Fibroblast of upper back skin (primary cell): ENCODE measurements around the gene ZNF737.
"Not testable (repeated sequence)": the region's sequence is repeated elsewhere in the genome, so short reads cannot be mapped to it uniquely, and the experiment has no call there.

Experiments
- DNase-seq: peaks from one replicate; pipeline ENCODE4 v3.0.0-alpha.2; 2013

The ZNF737 gene

DNA sequence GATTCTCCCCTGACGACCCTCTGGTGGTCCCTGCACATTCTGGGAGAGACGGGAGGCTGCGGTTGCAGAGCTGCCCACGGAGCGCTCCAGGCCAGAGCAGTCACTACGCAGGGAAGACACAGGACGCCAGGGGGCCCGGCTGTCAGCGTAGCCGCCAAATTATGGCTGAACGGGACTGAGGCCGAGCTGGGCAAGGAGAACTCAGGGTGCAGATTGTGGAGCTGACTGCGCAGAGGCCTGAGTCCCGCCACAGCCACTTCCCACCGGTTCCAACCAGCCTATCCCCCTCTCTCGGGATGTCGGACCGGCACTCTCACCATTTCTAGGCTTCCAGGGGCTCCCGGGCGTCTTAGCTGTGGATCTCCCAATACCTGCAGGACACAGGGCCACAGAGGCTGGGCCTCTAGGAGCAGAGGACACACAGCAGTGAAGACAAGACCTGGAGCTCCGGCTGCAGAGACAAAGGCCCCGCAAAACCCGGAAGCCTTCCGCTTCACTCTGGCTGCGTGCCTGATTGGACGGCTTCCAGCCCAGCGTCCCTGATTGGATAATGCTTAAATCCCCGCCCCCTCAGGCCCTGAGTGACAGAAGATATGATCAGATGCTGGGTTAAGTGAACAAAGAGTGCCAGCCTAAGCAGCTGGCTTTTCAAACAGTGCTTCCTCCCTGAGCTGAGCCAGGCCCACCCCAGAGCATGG is at the start of gene ZNF737:
ZNF737 (minus strand) TSS at position 461 of the 698 bp plus-strand sequence; CDS start at position 320, 141 bp downstream.
- peak; percentile 95 for DNase-seq

GRCh38 chr19:20614971-20615370 is 49.4 kb upstream of the ZNF737 start:
- not testable (repeated sequence) for DNase-seq

- no peak for DNase-seq
These were observed 47.2 kb upstream of the ZNF737 start for GRCh38 chr19:20612711-20613316.

- no peak for DNase-seq
These were observed 46.3 kb upstream of the ZNF737 start for GRCh38 chr19:20611866-20612265.

- DNase-seq = no peak
These were observed 42.4 kb upstream of the ZNF737 start for GRCh38 chr19:20607943-20608342.

- DNase-seq = no peak
These were observed 7.0 kb downstream of the ZNF737 start for GRCh38 chr19:20558571-20558970.

GRCh38 chr19:20558011-20558410 is 7.6 kb downstream of the ZNF737 start:
- DNase-seq = no peak

DNA sequence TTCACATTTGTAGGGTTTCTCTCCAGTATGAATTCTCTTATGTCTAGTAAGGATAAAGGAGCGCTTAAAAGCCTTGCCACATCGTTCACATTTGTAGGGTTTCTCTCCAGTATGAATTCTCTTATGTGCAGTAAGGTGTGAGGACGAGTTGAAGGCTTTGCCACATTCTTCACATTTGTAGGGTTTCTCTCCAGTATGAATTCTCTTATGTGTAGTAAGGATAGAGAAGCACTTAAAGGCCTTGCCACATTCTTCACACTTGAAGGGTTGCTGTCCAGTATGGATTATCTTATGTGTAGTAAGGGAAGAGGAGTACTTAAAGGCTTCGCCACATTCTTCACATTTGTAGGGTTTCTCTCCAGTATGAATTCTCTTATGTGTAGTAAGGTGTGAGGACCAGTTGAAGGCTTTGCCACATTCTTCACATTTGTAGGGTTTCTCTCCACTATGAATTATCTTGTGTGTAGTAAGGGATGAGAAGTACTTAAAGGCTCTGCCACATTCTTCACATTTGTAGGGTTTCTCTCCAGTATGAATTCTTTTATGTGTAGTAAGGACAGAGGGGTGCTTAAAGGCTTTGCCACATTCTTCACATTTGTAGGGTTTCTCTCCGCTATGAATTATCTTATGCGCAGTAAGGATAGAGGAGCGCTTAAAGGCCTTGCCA is 20.8 kb downstream of the ZNF737 start:
- DNase-seq = not testable (repeated sequence)

- not testable (repeated sequence) for DNase-seq
These were observed 35.3 kb downstream of the ZNF737 start for GRCh38 chr19:20530303-20530702.

DNA sequence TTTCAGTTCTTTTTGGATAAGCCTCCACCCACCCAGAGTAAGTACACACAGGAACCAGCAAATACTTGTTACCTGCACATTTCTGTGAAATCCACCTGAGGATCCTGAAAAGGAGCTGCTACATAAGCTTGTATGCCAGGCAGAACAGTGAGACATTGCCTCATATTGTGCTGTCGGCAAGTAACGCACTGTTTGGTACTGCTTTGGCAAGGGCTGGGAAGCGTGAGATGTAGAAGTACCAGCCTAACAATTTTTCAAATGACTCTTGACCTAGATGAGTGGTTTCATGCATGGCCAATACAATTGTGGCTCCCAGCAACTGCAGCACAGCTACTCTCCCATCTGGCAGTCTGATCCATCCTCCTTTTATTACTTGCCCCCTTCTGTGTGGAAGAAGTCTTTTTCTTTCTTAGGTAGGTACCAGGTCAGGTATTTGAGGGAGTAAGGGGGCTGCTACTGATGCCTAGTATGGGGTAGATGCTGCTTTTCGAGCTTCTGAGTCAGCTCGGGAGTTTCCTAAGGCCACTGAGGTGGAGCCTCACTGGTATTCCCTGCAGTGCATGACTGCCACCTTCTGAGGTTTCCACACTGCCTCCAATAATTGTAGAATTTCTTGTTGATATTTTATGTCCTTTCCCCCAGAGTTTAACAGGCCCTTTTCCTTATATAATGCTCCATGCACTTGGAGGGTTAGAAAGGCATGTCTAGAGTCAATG is 52.2 kb downstream of the ZNF737 start:
- DNase-seq = no peak

DNA sequence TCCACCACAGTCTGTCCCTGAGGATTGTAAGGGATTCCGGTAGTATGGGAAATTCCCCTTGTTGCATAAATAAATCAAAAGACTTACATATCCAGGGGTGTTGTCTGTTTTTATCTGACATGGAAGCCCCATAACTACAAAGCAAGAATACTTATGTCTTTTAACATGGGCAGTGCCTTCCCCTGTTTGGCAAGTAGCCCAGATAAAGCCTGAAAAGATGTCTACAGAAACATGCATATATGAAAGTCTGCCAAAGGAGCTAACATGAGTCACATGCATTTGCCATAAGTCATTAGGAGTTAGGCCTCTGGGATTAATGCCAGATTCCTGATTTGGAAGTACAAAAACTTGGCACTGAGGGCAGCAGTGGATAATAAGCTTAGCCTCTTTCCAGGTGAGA is 62.1 kb downstream of the ZNF737 start:
- DNase-seq = peak; percentile 9
